ENCODE results near the gene TRRAP.
"Not testable (repeated sequence)": the region's sequence is repeated elsewhere in the genome, so short reads cannot be mapped to it uniquely, and the experiment has no call there.

Gene TRRAP

GRCh38 chr7:98837630-98837972 is 40.7 kb upstream of the TRRAP start:
- Histone ChIP-seq H3K4me1 (ENCODE audit: control extremely low read depth in 1 of 4, control insufficient read depth in 4 of 4, insufficient read depth in 4 of 4, low read length in 3 of 4) (no peaks in the 10 kb centered on the region), H3K36me3 (ENCODE audit: control insufficient read depth in 4 of 4, insufficient read depth in 4 of 4, low read length in 3 of 4) (no peaks in the 10 kb centered on the region), H3K9me3 (ENCODE audit: control extremely low read depth in 1 of 5, control insufficient read depth in 4 of 5, insufficient read depth in 2 of 5, low read depth in 1 of 5, low read length in 4 of 5) (no peaks in the 10 kb centered on the region), H3K27me3 (replicated peaks in 2 of 5; ENCODE audit: control insufficient read depth in 4 of 5, insufficient read depth in 5 of 5, low read length in 4 of 5) (peaks cover 0 to 6% (median 2%) of the 10 kb centered on the region in 5 experiments), H3K4me3 (ENCODE audit: control insufficient read depth in 1 of 7, extremely low read depth in 1 of 7, insufficient read depth in 4 of 7, low read depth in 2 of 7, low read length in 6 of 7) (no peak overlapping the region), H3K27ac (ENCODE audit: insufficient read depth in 1 of 2, low read depth in 1 of 2, low read length in 2 of 2, poor library complexity in 1 of 2, severe bottlenecking in 2 of 2) (no peak overlapping the region)
- 17% methylated on average over 2 of the region's 5 CpGs for WGBS (ENCODE audit: insufficient coverage)
- POLR2A ChIA-PET, result interaction anchor here (0.6 kb wide), 1 partner anchor 60 kb away, joined by 6 read pairs; no protein-coding TSS in a partner anchor
- DNase-seq, result no peak
- CTCF ChIA-PET, result interaction anchor here (0.6 to 10.8 kb wide), 6 partner anchors 9 to 544 kb away, joined by 3 to 165 read pairs (median 4); no protein-coding TSS in a partner anchor

- no peak overlapping the region for H3K27ac ChIP-seq (ENCODE audit: insufficient read depth in 1 of 2, low read depth in 1 of 2, low read length in 2 of 2, poor library complexity in 1 of 2, severe bottlenecking in 2 of 2)
- H3K36me3 ChIP-seq (ENCODE audit: control insufficient read depth in 4 of 4, insufficient read depth in 4 of 4, low read length in 3 of 4), result no peaks in the 10 kb centered on the region
- H3K4me3 ChIP-seq (ENCODE audit: control insufficient read depth in 1 of 7, extremely low read depth in 1 of 7, insufficient read depth in 4 of 7, low read depth in 2 of 7, low read length in 6 of 7), result no peak overlapping the region
- ChIA-PET POLR2A (no interaction called here), CTCF (interaction anchor here (1.3 to 10.8 kb wide), 9 partner anchors 9 to 418 kb away, joined by 3 to 165 read pairs (median 7); no protein-coding TSS in a partner anchor)
- no peaks in the 10 kb centered on the region for H3K4me1 ChIP-seq (ENCODE audit: control extremely low read depth in 1 of 4, control insufficient read depth in 4 of 4, insufficient read depth in 4 of 4, low read length in 3 of 4)
- H3K27me3 ChIP-seq (replicated peaks in 2 of 5; ENCODE audit: control insufficient read depth in 4 of 5, insufficient read depth in 5 of 5, low read length in 4 of 5), result peaks cover 0 to 6% (median 0%) of the 10 kb centered on the region in 5 experiments
- DNase-seq, result no peak
- WGBS (ENCODE audit: insufficient coverage), result 78% methylated on average over 7 of the region's 11 CpGs
- no peaks in the 10 kb centered on the region for H3K9me3 ChIP-seq (ENCODE audit: control extremely low read depth in 1 of 5, control insufficient read depth in 4 of 5, insufficient read depth in 2 of 5, low read depth in 1 of 5, low read length in 4 of 5)
Measured at GRCh38 chr7:98840096-98840495, 38.2 kb upstream of the TRRAP start.

GRCh38 chr7:98840722-98841121 is 37.6 kb upstream of the TRRAP start:
- Histone ChIP-seq H3K9me3 (ENCODE audit: control extremely low read depth in 1 of 5, control insufficient read depth in 4 of 5, insufficient read depth in 2 of 5, low read depth in 1 of 5, low read length in 4 of 5) (no peaks in the 10 kb centered on the region), H3K36me3 (ENCODE audit: control insufficient read depth in 4 of 4, insufficient read depth in 4 of 4, low read length in 3 of 4) (no peaks in the 10 kb centered on the region), H3K4me3 (ENCODE audit: control insufficient read depth in 1 of 7, extremely low read depth in 1 of 7, insufficient read depth in 4 of 7, low read depth in 2 of 7, low read length in 6 of 7) (no peak overlapping the region), H3K4me1 (ENCODE audit: control extremely low read depth in 1 of 4, control insufficient read depth in 4 of 4, insufficient read depth in 4 of 4, low read length in 3 of 4) (no peaks in the 10 kb centered on the region), H3K27ac (ENCODE audit: insufficient read depth in 1 of 2, low read depth in 1 of 2, low read length in 2 of 2, poor library complexity in 1 of 2, severe bottlenecking in 2 of 2) (no peak overlapping the region), H3K27me3 (replicated peaks in 2 of 5; ENCODE audit: control insufficient read depth in 4 of 5, insufficient read depth in 5 of 5, low read length in 4 of 5) (peaks cover 0 to 6% (median 0%) of the 10 kb centered on the region in 5 experiments)
- ChIA-PET POLR2A (no interaction called here), CTCF (interaction anchor here (0.6 to 10.8 kb wide), 17 partner anchors 7 to 637 kb away, joined by 3 to 165 read pairs (median 6); no protein-coding TSS in a partner anchor)
- no peak for DNase-seq
- no CpG with 5 or more reads among the region's 4 CpGs for WGBS (ENCODE audit: insufficient coverage)

- Histone ChIP-seq H3K4me3 (ENCODE audit: control insufficient read depth in 1 of 7, extremely low read depth in 1 of 7, insufficient read depth in 4 of 7, low read depth in 2 of 7, low read length in 6 of 7) (no peak overlapping the region), H3K4me1 (ENCODE audit: control extremely low read depth in 1 of 4, control insufficient read depth in 4 of 4, insufficient read depth in 4 of 4, low read length in 3 of 4) (no peaks in the 10 kb centered on the region), H3K9me3 (ENCODE audit: control extremely low read depth in 1 of 5, control insufficient read depth in 4 of 5, insufficient read depth in 2 of 5, low read depth in 1 of 5, low read length in 4 of 5) (no peaks in the 10 kb centered on the region), H3K36me3 (ENCODE audit: control insufficient read depth in 4 of 4, insufficient read depth in 4 of 4, low read length in 3 of 4) (no peaks in the 10 kb centered on the region), H3K27ac (ENCODE audit: insufficient read depth in 1 of 2, low read depth in 1 of 2, low read length in 2 of 2, poor library complexity in 1 of 2, severe bottlenecking in 2 of 2) (no peak overlapping the region), H3K27me3 (replicated peaks in 2 of 5; ENCODE audit: control insufficient read depth in 4 of 5, insufficient read depth in 5 of 5, low read length in 4 of 5) (peaks cover 0 to 6% (median 0%) of the 10 kb centered on the region in 5 experiments)
- WGBS (ENCODE audit: insufficient coverage), result 24% methylated on average over 7 of the region's 11 CpGs
- POLR2A ChIA-PET, result no interaction called here
- CTCF ChIA-PET, result interaction anchor here (0.6 to 10.8 kb wide), 18 partner anchors 8 to 638 kb away, joined by 3 to 165 read pairs (median 6); no protein-coding TSS in a partner anchor
- peak; percentile 46 to 66 (median 53) for DNase-seq
Measured at GRCh38 chr7:98841179-98841997, 36.9 kb upstream of the TRRAP start.

GRCh38 chr7:98842552-98842951 is 35.8 kb upstream of the TRRAP start:
- H3K4me3 ChIP-seq (ENCODE audit: control insufficient read depth in 1 of 7, extremely low read depth in 1 of 7, insufficient read depth in 4 of 7, low read depth in 2 of 7, low read length in 6 of 7); DNase-seq; H3K27me3 ChIP-seq (replicated peaks in 2 of 5; ENCODE audit: control insufficient read depth in 4 of 5, insufficient read depth in 5 of 5, low read length in 4 of 5); H3K36me3 ChIP-seq (ENCODE audit: control insufficient read depth in 4 of 4, insufficient read depth in 4 of 4, low read length in 3 of 4); H3K9me3 ChIP-seq (ENCODE audit: control extremely low read depth in 1 of 5, control insufficient read depth in 4 of 5, insufficient read depth in 2 of 5, low read depth in 1 of 5, low read length in 4 of 5); H3K4me1 ChIP-seq (ENCODE audit: control extremely low read depth in 1 of 4, control insufficient read depth in 4 of 4, insufficient read depth in 4 of 4, low read length in 3 of 4); H3K27ac ChIP-seq (ENCODE audit: insufficient read depth in 1 of 2, low read depth in 1 of 2, low read length in 2 of 2, poor library complexity in 1 of 2, severe bottlenecking in 2 of 2); POLR2A ChIA-PET: not testable (repeated sequence)
- CTCF ChIA-PET, result interaction anchor here (0.6 to 10.8 kb wide), 13 partner anchors 9 to 447 kb away, joined by 3 to 165 read pairs (median 4); no protein-coding TSS in a partner anchor
- WGBS (ENCODE audit: insufficient coverage), result 100% methylated on average over 1 of the region's 2 CpGs

- Histone ChIP-seq H3K27ac (ENCODE audit: insufficient read depth in 1 of 2, low read depth in 1 of 2, low read length in 2 of 2, poor library complexity in 1 of 2, severe bottlenecking in 2 of 2) (no peak overlapping the region), H3K9me3 (ENCODE audit: control extremely low read depth in 1 of 5, control insufficient read depth in 4 of 5, insufficient read depth in 2 of 5, low read depth in 1 of 5, low read length in 4 of 5) (peaks cover 0 to 24% (median 15%) of the 10 kb centered on the region in 5 experiments), H3K27me3 (replicated peaks in 2 of 5; ENCODE audit: control insufficient read depth in 4 of 5, insufficient read depth in 5 of 5, low read length in 4 of 5) (no peaks in the 10 kb centered on the region), H3K4me3 (ENCODE audit: control insufficient read depth in 1 of 7, extremely low read depth in 1 of 7, insufficient read depth in 4 of 7, low read depth in 2 of 7, low read length in 6 of 7) (no peak overlapping the region), H3K36me3 (ENCODE audit: control insufficient read depth in 4 of 4, insufficient read depth in 4 of 4, low read length in 3 of 4) (no peaks in the 10 kb centered on the region), H3K4me1 (ENCODE audit: control extremely low read depth in 1 of 4, control insufficient read depth in 4 of 4, insufficient read depth in 4 of 4, low read length in 3 of 4) (no peaks in the 10 kb centered on the region)
- CTCF ChIA-PET, result interaction anchor here (0.8 to 0.9 kb wide), 2 partner anchors 103 to 419 kb away, joined by 3 to 4 read pairs; no protein-coding TSS in a partner anchor
- WGBS (ENCODE audit: insufficient coverage), result 96% methylated on average over 3 of the region's 3 CpGs
- no peak for DNase-seq
- POLR2A ChIA-PET, result no interaction called here
Measured at GRCh38 chr7:98848918-98849317, 29.4 kb upstream of the TRRAP start.

GRCh38 chr7:98852826-98853225 is 25.5 kb upstream of the TRRAP start:
- Histone ChIP-seq H3K9me3 (ENCODE audit: control extremely low read depth in 1 of 5, control insufficient read depth in 4 of 5, insufficient read depth in 2 of 5, low read depth in 1 of 5, low read length in 4 of 5) (peaks cover 0 to 18% (median 15%) of the 10 kb centered on the region in 5 experiments), H3K27me3 (replicated peaks in 2 of 5; ENCODE audit: control insufficient read depth in 4 of 5, insufficient read depth in 5 of 5, low read length in 4 of 5) (no peaks in the 10 kb centered on the region), H3K4me1 (ENCODE audit: control extremely low read depth in 1 of 4, control insufficient read depth in 4 of 4, insufficient read depth in 4 of 4, low read length in 3 of 4) (no peaks in the 10 kb centered on the region), H3K4me3 (ENCODE audit: control insufficient read depth in 1 of 7, extremely low read depth in 1 of 7, insufficient read depth in 4 of 7, low read depth in 2 of 7, low read length in 6 of 7) (no peak overlapping the region), H3K27ac (ENCODE audit: insufficient read depth in 1 of 2, low read depth in 1 of 2, low read length in 2 of 2, poor library complexity in 1 of 2, severe bottlenecking in 2 of 2) (no peak overlapping the region), H3K36me3 (ENCODE audit: control insufficient read depth in 4 of 4, insufficient read depth in 4 of 4, low read length in 3 of 4) (no peaks in the 10 kb centered on the region)
- 92% methylated on average over 1 of the region's 4 CpGs for WGBS (ENCODE audit: insufficient coverage)
- DNase-seq, result no peak
- ChIA-PET POLR2A (no interaction called here), CTCF (interaction anchor here (0.6 to 1.1 kb wide), 2 partner anchors 10 to 488 kb away, joined by 3 to 4 read pairs; no protein-coding TSS in a partner anchor)
